Limb (tissue), 2 donors: ENCODE data around the gene TSPEAR.
A peak's percentile ranks its signal among the peaks of the same experiment; 100 is the strongest.
"Not testable (repeated sequence)": the region's sequence is repeated elsewhere in the genome, so short reads cannot be mapped to it uniquely, and the experiment has no call there.

Experiments
- DNase-seq, 2 donors: peaks; one replicate each; pipeline ENCODE4 v3.0.0-alpha.2; 2016; ENCODE audit errors: extremely low spot score in 2 of 2

The TSPEAR gene

GRCh38 chr21:44592446-44593311 is 118.7 kb downstream of the TSPEAR start, which contains the start of gene KRTAP10-6:
KRTAP10-6 (minus strand) TSS chr21:44592505; CDS start chr21:44592484, 21 bp downstream.
- DNase-seq = peak in 1 of 2 donors; percentile 23

GRCh38 chr21:44591801-44592130 is 119.6 kb downstream of the TSPEAR start:
- DNase-seq = not testable (repeated sequence)

- DNase-seq = not testable (repeated sequence)
Measured at GRCh38 chr21:44590897-44591800, 120.2 kb downstream of the TSPEAR start.

- peak in 1 of 2 donors; percentile 15 for DNase-seq
Measured at GRCh38 chr21:44590311-44590721, 121.1 kb downstream of the TSPEAR start.

- no peak for DNase-seq
Measured at GRCh38 chr21:44589586-44590305, 121.6 kb downstream of the TSPEAR start.

- no peak for DNase-seq
Measured at GRCh38 chr21:44589094-44589493, 122.3 kb downstream of the TSPEAR start.

- no peak for DNase-seq
Measured at GRCh38 chr21:44585892-44586291, 125.5 kb downstream of the TSPEAR start.

GRCh38 chr21:44583800-44584147 is 127.6 kb downstream of the TSPEAR start:
- no peak for DNase-seq

- peak in 1 of 2 donors; percentile 17 for DNase-seq
Measured at GRCh38 chr21:44583089-44583799, 128.1 kb downstream of the TSPEAR start.

- DNase-seq = no peak
Measured at GRCh38 chr21:44582055-44582454, 129.3 kb downstream of the TSPEAR start.

GRCh38 chr21:44581158-44581557 is 130.2 kb downstream of the TSPEAR start:
- DNase-seq = no peak

- not testable (repeated sequence) for DNase-seq
Measured at GRCh38 chr21:44580231-44580821, 131.0 kb downstream of the TSPEAR start, which contains the start of gene KRTAP10-5. KRTAP10-5 (minus strand) TSS chr21:44580604; CDS start chr21:44580578, 26 bp downstream.

GRCh38 chr21:44579833-44580144 is 131.6 kb downstream of the TSPEAR start:
- DNase-seq = no peak

- no peak for DNase-seq
Measured at GRCh38 chr21:44579056-44579832, 132.1 kb downstream of the TSPEAR start.

- peak in 1 of 2 donors; percentile 17 for DNase-seq
Measured at GRCh38 chr21:44578371-44579055, 132.9 kb downstream of the TSPEAR start.

GRCh38 chr21:44576025-44576420 is 135.3 kb downstream of the TSPEAR start:
- DNase-seq = no peak

- DNase-seq = no peak
Measured at GRCh38 chr21:44575307-44576024, 135.9 kb downstream of the TSPEAR start.

GRCh38 chr21:44574457-44575306 is 136.7 kb downstream of the TSPEAR start:
- no peak for DNase-seq
